Measurements from ENCODE around the gene OR52E6. TPM values are rescaled to one million over a fixed set of nuclear protein-coding genes. Genes with fewer than 3 reads are reported as not detected.
A peak's percentile ranks its signal among the peaks of the same experiment; 100 is the strongest.

OR52E6 gene
- not detected for polyA plus RNA-seq (2013, experiment 1 of 2)
- polyA plus RNA-seq (2013, experiment 2 of 2) = not detected

GRCh38 chr11:5841797-5842196 is at the start of gene OR52E6:
OR52E6 (minus strand) TSS chr11:5841897; CDS start chr11:5841897, 0 bp downstream.
- Histone ChIP-seq H2BK120ac (ENCODE audit: low read depth, low read length) (no peak within 1 kb of the TSS), H2AK5ac (ENCODE audit: low read length) (no peak within 1 kb of the TSS), H3K23ac (ENCODE audit: low read length) (no peak within 1 kb of the TSS), H3K36me3 (ENCODE audit: control insufficient read depth, insufficient read depth, low read length) (no peaks in the 10 kb centered on the region), H3K27me3 (ENCODE audit: insufficient read depth, low read length, poor library complexity) (no peaks in the 10 kb centered on the region), H4K5ac (ENCODE audit: low read length) (no peak within 1 kb of the TSS), H3K4me1 (ENCODE audit: control insufficient read depth, low read depth, low read length) (no peaks in the 10 kb centered on the region), H2BK5ac (ENCODE audit: low read length) (no peak within 1 kb of the TSS), H2BK15ac (replicated peaks; ENCODE audit: low read depth) (no peak within 1 kb of the TSS), H3K27ac (ENCODE audit: low read depth, low read length) (no peak within 1 kb of the TSS), H3K79me1 (ENCODE audit: low read length) (no peaks in the 10 kb centered on the region), H3K4me3 (ENCODE audit: low read length) (no peak within 1 kb of the TSS), H4K8ac (ENCODE audit: low read depth, low read length) (no peak within 1 kb of the TSS), H3K4me2 (ENCODE audit: low read length) (no peak within 1 kb of the TSS), H3K18ac (ENCODE audit: low read length) (no peak within 1 kb of the TSS), H3K56ac (ENCODE audit: low read length) (no peak within 1 kb of the TSS), H3K4ac (ENCODE audit: low read depth, low read length) (no peak within 1 kb of the TSS), H3K79me2 (ENCODE audit: control insufficient read depth, insufficient read depth, low read length) (no peaks in the 10 kb centered on the region), H3K9ac (ENCODE audit: low read length) (no peak within 1 kb of the TSS)
- DNase-seq = no peak
- WGBS (ENCODE audit: extremely low coverage, insufficient coverage, low lambda C conversion rate) = no CpG with 5 or more reads among the region's 1 CpG

- Histone ChIP-seq H4K8ac (ENCODE audit: low read depth, low read length) (no peak overlapping the region), H2BK15ac (replicated peaks; ENCODE audit: low read depth) (no peak overlapping the region), H3K36me3 (ENCODE audit: control insufficient read depth, insufficient read depth, low read length) (no peaks in the 10 kb centered on the region), H3K79me2 (ENCODE audit: control insufficient read depth, insufficient read depth, low read length) (no peaks in the 10 kb centered on the region), H4K5ac (ENCODE audit: low read length) (no peak overlapping the region), H3K4me1 (ENCODE audit: control insufficient read depth, low read depth, low read length) (no peaks in the 10 kb centered on the region), H2BK5ac (ENCODE audit: low read length) (no peak overlapping the region), H2BK120ac (ENCODE audit: low read depth, low read length) (no peak overlapping the region), H3K4me2 (ENCODE audit: low read length) (no peak overlapping the region), H3K27me3 (ENCODE audit: insufficient read depth, low read length, poor library complexity) (no peaks in the 10 kb centered on the region), H2AK5ac (ENCODE audit: low read length) (no peak overlapping the region), H3K56ac (ENCODE audit: low read length) (no peak overlapping the region), H3K4ac (ENCODE audit: low read depth, low read length) (no peak overlapping the region), H3K9ac (ENCODE audit: low read length) (no peak overlapping the region), H3K27ac (ENCODE audit: low read depth, low read length) (no peak overlapping the region), H3K4me3 (ENCODE audit: low read length) (no peak overlapping the region), H3K79me1 (ENCODE audit: low read length) (no peaks in the 10 kb centered on the region), H3K23ac (ENCODE audit: low read length) (no peak overlapping the region), H3K18ac (ENCODE audit: low read length) (no peak overlapping the region)
- no CpG with 5 or more reads among the region's 4 CpGs for WGBS (ENCODE audit: extremely low coverage, insufficient coverage, low lambda C conversion rate)
- DNase-seq = peak; percentile 25
Observed at GRCh38 chr11:5891216-5891800, 49.6 kb upstream of the OR52E6 start.

GRCh38 chr11:5887661-5888060 is 46.0 kb upstream of the OR52E6 start:
- Histone ChIP-seq H3K56ac (ENCODE audit: low read length) (no peak overlapping the region), H3K18ac (ENCODE audit: low read length) (no peak overlapping the region), H3K23ac (ENCODE audit: low read length) (no peak overlapping the region), H3K79me1 (ENCODE audit: low read length) (no peaks in the 10 kb centered on the region), H3K27ac (ENCODE audit: low read depth, low read length) (no peak overlapping the region), H3K36me3 (ENCODE audit: control insufficient read depth, insufficient read depth, low read length) (no peaks in the 10 kb centered on the region), H3K79me2 (ENCODE audit: control insufficient read depth, insufficient read depth, low read length) (no peaks in the 10 kb centered on the region), H3K4ac (ENCODE audit: low read depth, low read length) (no peak overlapping the region), H4K8ac (ENCODE audit: low read depth, low read length) (no peak overlapping the region), H3K4me2 (ENCODE audit: low read length) (no peak overlapping the region), H2BK15ac (replicated peaks; ENCODE audit: low read depth) (no peak overlapping the region), H3K4me1 (ENCODE audit: control insufficient read depth, low read depth, low read length) (no peaks in the 10 kb centered on the region), H3K9ac (ENCODE audit: low read length) (no peak overlapping the region), H2BK5ac (ENCODE audit: low read length) (no peak overlapping the region), H4K5ac (ENCODE audit: low read length) (no peak overlapping the region), H3K27me3 (ENCODE audit: insufficient read depth, low read length, poor library complexity) (no peaks in the 10 kb centered on the region), H3K4me3 (ENCODE audit: low read length) (no peak overlapping the region), H2AK5ac (ENCODE audit: low read length) (no peak overlapping the region), H2BK120ac (ENCODE audit: low read depth, low read length) (no peak overlapping the region)
- WGBS (ENCODE audit: extremely low coverage, insufficient coverage, low lambda C conversion rate) = no CpG with 5 or more reads among the region's 1 CpG
- no peak for DNase-seq

- H3K23ac ChIP-seq (ENCODE audit: low read length) = no peak overlapping the region
- H3K4me2 ChIP-seq (ENCODE audit: low read length) = no peak overlapping the region
- H3K9ac ChIP-seq (ENCODE audit: low read length) = no peak overlapping the region
- no peak overlapping the region for H4K8ac ChIP-seq (ENCODE audit: low read depth, low read length)
- no peak overlapping the region for H2BK120ac ChIP-seq (ENCODE audit: low read depth, low read length)
- H2BK5ac ChIP-seq (ENCODE audit: low read length) = no peak overlapping the region
- no peak overlapping the region for H3K4ac ChIP-seq (ENCODE audit: low read depth, low read length)
- no peak overlapping the region for H2AK5ac ChIP-seq (ENCODE audit: low read length)
- WGBS (ENCODE audit: extremely low coverage, insufficient coverage, low lambda C conversion rate) = no CpG with 5 or more reads among the region's 3 CpGs
- H3K18ac ChIP-seq (ENCODE audit: low read length) = no peak overlapping the region
- no peak overlapping the region for H4K5ac ChIP-seq (ENCODE audit: low read length)
- H3K79me2 ChIP-seq (ENCODE audit: control insufficient read depth, insufficient read depth, low read length) = no peaks in the 10 kb centered on the region
- no peak overlapping the region for H2BK15ac ChIP-seq (replicated peaks; ENCODE audit: low read depth)
- no peak overlapping the region for H3K4me3 ChIP-seq (ENCODE audit: low read length)
- no peak overlapping the region for H3K56ac ChIP-seq (ENCODE audit: low read length)
- no peaks in the 10 kb centered on the region for H3K4me1 ChIP-seq (ENCODE audit: control insufficient read depth, low read depth, low read length)
- no peaks in the 10 kb centered on the region for H3K27me3 ChIP-seq (ENCODE audit: insufficient read depth, low read length, poor library complexity)
- no peaks in the 10 kb centered on the region for H3K79me1 ChIP-seq (ENCODE audit: low read length)
- no peak overlapping the region for H3K27ac ChIP-seq (ENCODE audit: low read depth, low read length)
- no peak for DNase-seq
- H3K36me3 ChIP-seq (ENCODE audit: control insufficient read depth, insufficient read depth, low read length) = no peaks in the 10 kb centered on the region
Observed at GRCh38 chr11:5887172-5887571, 45.5 kb upstream of the OR52E6 start.

GRCh38 chr11:5881756-5882155 is 40.1 kb upstream of the OR52E6 start:
- Histone ChIP-seq H3K4ac (ENCODE audit: low read depth, low read length) (no peak overlapping the region), H2BK5ac (ENCODE audit: low read length) (no peak overlapping the region), H3K36me3 (ENCODE audit: control insufficient read depth, insufficient read depth, low read length) (no peaks in the 10 kb centered on the region), H3K23ac (ENCODE audit: low read length) (no peak overlapping the region), H2BK120ac (ENCODE audit: low read depth, low read length) (no peak overlapping the region), H2BK15ac (replicated peaks; ENCODE audit: low read depth) (no peak overlapping the region), H3K79me1 (ENCODE audit: low read length) (no peaks in the 10 kb centered on the region), H3K56ac (ENCODE audit: low read length) (no peak overlapping the region), H3K4me1 (ENCODE audit: control insufficient read depth, low read depth, low read length) (no peaks in the 10 kb centered on the region), H3K79me2 (ENCODE audit: control insufficient read depth, insufficient read depth, low read length) (no peaks in the 10 kb centered on the region), H3K18ac (ENCODE audit: low read length) (no peak overlapping the region), H3K4me2 (ENCODE audit: low read length) (no peak overlapping the region), H4K5ac (ENCODE audit: low read length) (no peak overlapping the region), H2AK5ac (ENCODE audit: low read length) (no peak overlapping the region), H3K27me3 (ENCODE audit: insufficient read depth, low read length, poor library complexity) (no peaks in the 10 kb centered on the region), H3K9ac (ENCODE audit: low read length) (no peak overlapping the region), H3K27ac (ENCODE audit: low read depth, low read length) (no peak overlapping the region), H3K4me3 (ENCODE audit: low read length) (no peak overlapping the region), H4K8ac (ENCODE audit: low read depth, low read length) (no peak overlapping the region)
- DNase-seq = no peak

GRCh38 chr11:5880329-5880728 is 38.6 kb upstream of the OR52E6 start, which contains the start of gene OR52E4:
OR52E4 (plus strand) TSS chr11:5880629; CDS start chr11:5884293, 3,664 bp downstream.
- no CpG with 5 or more reads among the region's 4 CpGs for WGBS (ENCODE audit: extremely low coverage, insufficient coverage, low lambda C conversion rate)

More at GRCh38 chr11:5880329-5880728, 38.6 kb upstream of the OR52E6 start, which contains the start of gene OR52E4:
- Histone ChIP-seq H3K4me3 (ENCODE audit: low read length) (no peak within 1 kb of the TSS), H4K8ac (ENCODE audit: low read depth, low read length) (no peak within 1 kb of the TSS), H3K79me1 (ENCODE audit: low read length) (no peaks in the 10 kb centered on the region), H3K27ac (ENCODE audit: low read depth, low read length) (no peak within 1 kb of the TSS), H2BK15ac (replicated peaks; ENCODE audit: low read depth) (no peak within 1 kb of the TSS), H2BK120ac (ENCODE audit: low read depth, low read length) (no peak within 1 kb of the TSS), H4K5ac (ENCODE audit: low read length) (no peak within 1 kb of the TSS), H3K4ac (ENCODE audit: low read depth, low read length) (no peak within 1 kb of the TSS), H2AK5ac (ENCODE audit: low read length) (no peak within 1 kb of the TSS), H3K18ac (ENCODE audit: low read length) (no peak within 1 kb of the TSS), H3K56ac (ENCODE audit: low read length) (no peak within 1 kb of the TSS), H3K9ac (ENCODE audit: low read length) (no peak within 1 kb of the TSS), H3K36me3 (ENCODE audit: control insufficient read depth, insufficient read depth, low read length) (no peaks in the 10 kb centered on the region), H3K27me3 (ENCODE audit: insufficient read depth, low read length, poor library complexity) (no peaks in the 10 kb centered on the region), H3K4me1 (ENCODE audit: control insufficient read depth, low read depth, low read length) (no peaks in the 10 kb centered on the region), H3K23ac (ENCODE audit: low read length) (no peak within 1 kb of the TSS), H2BK5ac (ENCODE audit: low read length) (no peak within 1 kb of the TSS), H3K4me2 (ENCODE audit: low read length) (no peak within 1 kb of the TSS), H3K79me2 (ENCODE audit: control insufficient read depth, insufficient read depth, low read length) (no peaks in the 10 kb centered on the region)
- DNase-seq = no peak
